Measurements from ENCODE around the gene ITGA2B.
"Not testable (repeated sequence)": the region's sequence is repeated elsewhere in the genome, so short reads cannot be mapped to it uniquely, and the experiment has no call there.

The ITGA2B gene

GRCh38 chr17:44335968-44336367, 53.5 kb downstream of the ITGA2B start:
- no peak for DNase-seq (ENCODE audit: low spot score)
- no peak for TF ChIP-seq CTCF (IDR thresholded peaks at IDR 0.05; ENCODE audit: borderline replicate concordance, control extremely low read depth, extremely low read depth, insufficient read depth, missing control alignments)
- in situ Hi-C loops (cut with MboI; ENCODE audit: low sequenced_read_pairs, unreplicated experiment) = no loop called here

- no peak for DNase-seq (ENCODE audit: low spot score)
- no peak for TF ChIP-seq CTCF (IDR thresholded peaks at IDR 0.05; ENCODE audit: borderline replicate concordance, control extremely low read depth, extremely low read depth, insufficient read depth, missing control alignments)
- in situ Hi-C loops (cut with MboI; ENCODE audit: low sequenced_read_pairs, unreplicated experiment) = no loop called here
These were observed 53.9 kb downstream of the ITGA2B start for GRCh38 chr17:44335564-44335963.

GRCh38 chr17:44334727-44335126, 54.7 kb downstream of the ITGA2B start:
- no peak for DNase-seq (ENCODE audit: low spot score)
- no peak for TF ChIP-seq CTCF (IDR thresholded peaks at IDR 0.05; ENCODE audit: borderline replicate concordance, control extremely low read depth, extremely low read depth, insufficient read depth, missing control alignments)
- in situ Hi-C loops (cut with MboI; ENCODE audit: low sequenced_read_pairs, unreplicated experiment) = loop anchor here (5.0 kb wide), 1 partner anchor 132 kb away; no protein-coding TSS in a partner anchor

GRCh38 chr17:44334315-44334714, 55.1 kb downstream of the ITGA2B start:
- in situ Hi-C loops (cut with MboI; ENCODE audit: low sequenced_read_pairs, unreplicated experiment) = loop anchor here (5.0 kb wide), 1 partner anchor 132 kb away; no protein-coding TSS in a partner anchor
- no peak for TF ChIP-seq CTCF (IDR thresholded peaks at IDR 0.05; ENCODE audit: borderline replicate concordance, control extremely low read depth, extremely low read depth, insufficient read depth, missing control alignments)

GRCh38 chr17:44333371-44333770, 56.1 kb downstream of the ITGA2B start:
- in situ Hi-C loops (cut with MboI; ENCODE audit: low sequenced_read_pairs, unreplicated experiment) = loop anchor here (5.0 kb wide), 1 partner anchor 131 kb away; no protein-coding TSS in a partner anchor
- DNase-seq (ENCODE audit: low spot score) = no peak
- TF ChIP-seq CTCF (IDR thresholded peaks at IDR 0.05; ENCODE audit: borderline replicate concordance, control extremely low read depth, extremely low read depth, insufficient read depth, missing control alignments) = no peak

More at GRCh38 chr17:44334315-44334714, 55.1 kb downstream of the ITGA2B start:
- DNase-seq (ENCODE audit: low spot score) = no peak

- in situ Hi-C loops (cut with MboI; ENCODE audit: low sequenced_read_pairs, unreplicated experiment) = loop anchor here (5.0 kb wide), 1 partner anchor 129 kb away; no protein-coding TSS in a partner anchor
- peak; percentile 71 for TF ChIP-seq CTCF (IDR thresholded peaks at IDR 0.05; ENCODE audit: borderline replicate concordance, control extremely low read depth, extremely low read depth, insufficient read depth, missing control alignments)
- DNase-seq (ENCODE audit: low spot score) = peak; percentile 83
These were observed 58.1 kb downstream of the ITGA2B start for GRCh38 chr17:44331249-44331760.

- in situ Hi-C loops (cut with MboI; ENCODE audit: low sequenced_read_pairs, unreplicated experiment) = loop anchor here (5.0 kb wide), 1 partner anchor 128 kb away; no protein-coding TSS in a partner anchor
- DNase-seq (ENCODE audit: low spot score) = not testable (repeated sequence)
These were observed 59.2 kb downstream of the ITGA2B start for GRCh38 chr17:44330263-44330662.

- in situ Hi-C loops (cut with MboI; ENCODE audit: low sequenced_read_pairs, unreplicated experiment); DNase-seq (ENCODE audit: low spot score): not testable (repeated sequence)
These were observed 59.9 kb downstream of the ITGA2B start for GRCh38 chr17:44329516-44329915.

Data from GM13976 (cell line).